HepG2 (cell line): ENCODE measurements around the gene SCARB2.

Source experiments
- CHD2 ChIP-seq: IDR thresholded peaks from 2 replicates; pipeline ENCODE4 v1.6.1; 2011; ENCODE audit warnings: low read depth, low read length, improper control_type of control experiment
- CTCF ChIP-seq: sonication (generic); formaldehyde crosslinking; IDR thresholded peaks from 2 replicates; pipeline ENCODE4 v1.5.0; 2020; ENCODE audit warnings: mild to moderate bottlenecking, missing genetic modification reagents, moderate library complexity
- FOXP4 ChIP-seq: sonication (generic); formaldehyde crosslinking; IDR thresholded peaks from 2 replicates; pipeline ENCODE4 v1.4.0; 2020; ENCODE audit warnings: missing genetic modification reagents
- PRDM4 ChIP-seq: sonication (generic); formaldehyde crosslinking; IDR thresholded peaks from 2 replicates; pipeline ENCODE4 v1.9.0; 2021; ENCODE audit warnings: missing genetic modification reagents, borderline replicate concordance
- SAFB2 ChIP-seq: sonication (generic); formaldehyde crosslinking; IDR thresholded peaks from 2 replicates; pipeline ENCODE4 v1.5.1; 2020; ENCODE audit warnings: missing genetic modification reagents, low read depth, mild to moderate bottlenecking, borderline replicate concordance
- SAP130 ChIP-seq: IDR thresholded peaks from 2 replicates; pipeline ENCODE4 v1.6.1; 2016; ENCODE audit warnings: low read depth
- SOX13 ChIP-seq, 3 experiments: fragments of 450-650 bp in 1 of 3; sonication (generic) in 1 of 3; formaldehyde crosslinking in 1 of 3; IDR thresholded peaks in 2 of 3; conservative IDR thresholded peaks in 1 of 3; 2 replicates each; pipeline versions ENCODE4 v1.5.0 to v1.6.1; 2016 to 2020; ENCODE audit warnings: antibody characterized with exemption in 1 of 3, mild to moderate bottlenecking in 1 of 3, missing compliant biosample characterization in 1 of 3, missing genetic modification reagents in 1 of 3, moderate library complexity in 1 of 3
- STAT6 ChIP-seq: sonication (generic); formaldehyde crosslinking; IDR thresholded peaks from 2 replicates; pipeline ENCODE4 v1.4.0; 2020; ENCODE audit warnings: missing genetic modification reagents, mild to moderate bottlenecking, borderline replicate concordance
- U2AF2 ChIP-seq: fragments of 200-400 bp; formaldehyde crosslinking; IDR thresholded peaks from 2 replicates; pipeline ENCODE4 v1.6.1; 2017; ENCODE audit warnings: low read depth, mild to moderate bottlenecking, low read length
- ZKSCAN1 ChIP-seq: fragments of 150-350 bp; IDR thresholded peaks from 2 replicates; pipeline ENCODE4 v1.6.1; 2014; ENCODE audit warnings: low read length
- ZNF124 ChIP-seq: sonication (generic); formaldehyde crosslinking; IDR thresholded peaks from 2 replicates; pipeline ENCODE4 v1.4.0; 2020; ENCODE audit warnings: missing genetic modification reagents
- ZNF792 ChIP-seq: IDR thresholded peaks from 2 replicates; pipeline ENCODE4 v1.6.1; 2016

- no peak for TF ChIP-seq U2AF2
- TF ChIP-seq CTCF (CRISPR knock-in tag) = no peak
- no peak for TF ChIP-seq ZKSCAN1
- no peak for TF ChIP-seq CHD2
- no peak for TF ChIP-seq SAP130
- TF ChIP-seq PRDM4 (CRISPR knock-in tag) = no peak
- no peak for TF ChIP-seq SAFB2 (CRISPR knock-in tag)
- no peak for TF ChIP-seq ZNF124
- no peak for TF ChIP-seq SOX13 (IDR thresholded peaks at IDR 0.05)
- no peak for TF ChIP-seq SOX13 (CRISPR knock-in tag; conservative IDR thresholded peaks at IDR 0.05 in 1 of 2, IDR thresholded peaks at IDR 0.05 in 1 of 2)
- no peak for TF ChIP-seq FOXP4 (CRISPR knock-in tag)
- TF ChIP-seq ZNF792 (CRISPR knock-in tag) = no peak
- no peak for TF ChIP-seq STAT6 (CRISPR knock-in tag)
Observed at GRCh38 chr4:76144546-76144945, 69.1 kb downstream of the SCARB2 start.
